Pancreas (tissue), 10 donors: ENCODE measurements around the gene TNRC6B. TPM values are rescaled to one million over a fixed set of nuclear protein-coding genes. Genes with fewer than 3 reads are reported as not detected.

Experiments
- ATAC-seq, 4 donors: fragments of 200-7000 bp; cut with Tn5 transposase; one replicate each; pipeline versions ENCODE4 v1.8.0 to v1.9.1; 2020; ENCODE audit warnings: mild to moderate bottlenecking in 4 of 4, moderate library complexity in 4 of 4
- DNase-seq, 6 donors: peaks; one replicate each; pipeline ENCODE4 v3.0.0-alpha.2; 2020
- FAIRE-seq: peaks from 2 replicates; lab custom pipeline; 2012; peaks lifted over from hg19 to GRCh38; lab: Jason Lieb, UNC
- H3K27ac ChIP-seq, 4 donors: fragments of 200-600 bp; sonication (generic); 1 replicate in 3 of 4; 2 replicates in 1 of 4; pipeline versions ENCODE4 v1.5.0 to v1.8.0; 2020
- H3K27me3 ChIP-seq, 4 donors: fragments of 200-600 bp; one replicate each; pipeline ENCODE4 v1.8.0; 2021
- H3K36me3 ChIP-seq, 3 donors: fragments of 200-600 bp; sonication (generic) in 1 of 3; one replicate each; pipeline versions ENCODE4 v1.5.0 to v1.8.0; 2020 to 2021
- H3K4me1 ChIP-seq, 3 donors: fragments of 200-600 bp; one replicate each; pipeline ENCODE4 v1.8.0; 2021
- H3K4me3 ChIP-seq, 4 donors: fragments of 200-600 bp; sonication (generic) in 2 of 4; one replicate each; pipeline versions ENCODE4 v1.5.0 to v1.8.0; 2020 to 2021
- H3K9me3 ChIP-seq, 4 donors: fragments of 200-600 bp; one replicate each; pipeline ENCODE4 v1.8.0; 2021
- CTCF ChIP-seq, 4 donors: fragments of 200-600 bp; sonication (generic) in 3 of 4; IDR thresholded peaks; one replicate each; pipeline versions ENCODE4 v1.5.0 to v1.8.0; 2021; ENCODE audit warnings: antibody characterized with exemption in 4 of 4
- WGBS, 2 donors: extraction: QIAGEN DNeasy Blood & Tissue Kit; methylation state at CpG; one replicate each; pipeline ENCODE4 v1.1.7; 2013; 5-methylcytosine and 5-hydroxymethylcytosine counted together
- intact Hi-C, 3 donors: fragments of 100-400 bp; cut with DNase I; formaldehyde crosslinking; loops; one replicate each; pipeline versions ENCODE4 v1.11.1 to v1.14.2; 2022
- polyA plus RNA-seq, 2 donors: library from polyadenylated mRNA; stranded (reverse); fragments of 200-250 nt; gene quantifications; one replicate each; pipeline ENCODE4 v1.2.3, GENCODE V29; 2013
- total RNA-seq, 6 donors: library from RNA; stranded (reverse); fragmentation: NEBNext Ultra II Directional in 4 of 6; extraction: Animal tissue kit (Norgen Biotek cat#: 25700) in 4 of 6; gene quantifications; one replicate each; pipeline versions ENCODE4 v1.2.1 to v1.2.4, GENCODE V29; 2021 to 2023
- donor health status: healthy with polysubstance abuse.
- donor health status: DM: no; HTN: no; CAD: no; lungs with moderate emphysema.
- donor health status: DM: no; HTN: no; CAD: no.
- donor health status: control.
- donor health status: control.
- donor health status: Bipolar disorder and iron deficiency.
- donor health status: DM: yes; HTN: yes; CAD: no.
- donor health status: DM: no; HTN: no; CAD: no.
- donor health status: DM: no; HTN: no; CAD: no.
- donor health status: DM: yes; HTN: yes; CAD: no.

TNRC6B gene
- total and polyA plus RNA-seq, 8 donors: 2.2 to 31.3 (median 21.0) TPM

GRCh38 chr22:40347300-40347699 lies 169.6 kb downstream of the TNRC6B start:
- FAIRE-seq (no peak), DNase-seq (no peak), ATAC-seq (no peak)
- H3K27me3 ChIP-seq: no peaks in the 10 kb centered on the region
- no peaks in the 10 kb centered on the region for H3K9me3 ChIP-seq
- H3K4me3 ChIP-seq: peak overlapping the region; percentile 51 to 91 (median 63)
- H3K36me3 ChIP-seq: peaks cover 0 to 14% (median 0%) of the 10 kb centered on the region in 3 donors
- intact Hi-C loops: no loop called here
- H3K27ac ChIP-seq: peak overlapping the region in 2 of 4 donors; percentile 70 to 81
- 10 to 11% methylated on average over 10 of the region's 10 CpGs for WGBS, 2 donors
- no peak for TF ChIP-seq CTCF (IDR thresholded peaks at IDR 0.05)
- H3K4me1 ChIP-seq: peaks cover 0 to 21% (median 10%) of the 10 kb centered on the region in 3 donors

GRCh38 chr22:40348025-40348658 lies 170.4 kb downstream of the TNRC6B start:
- Histone ChIP-seq H3K9me3 (no peaks in the 10 kb centered on the region), H3K27me3 (no peaks in the 10 kb centered on the region), H3K4me1 (peaks cover 0 to 21% (median 10%) of the 10 kb centered on the region in 3 donors), H3K4me3 (peak overlapping the region in 1 of 4 donors; percentile 91), H3K27ac (no peak overlapping the region), H3K36me3 (peaks cover 0 to 14% (median 8%) of the 10 kb centered on the region in 3 donors)
- peak; percentile 19 to 41 (median 36) for TF ChIP-seq CTCF (IDR thresholded peaks at IDR 0.05)
- intact Hi-C loops: no loop called here
- 54 to 65% methylated on average over 10 of the region's 10 CpGs for WGBS, 2 donors
- FAIRE-seq (no peak), DNase-seq (peak in 4 of 6 donors; percentile 38 to 60 (median 43)), ATAC-seq (peak in 3 of 4 donors; percentile 33 to 53 (median 46))

GRCh38 chr22:40352763-40353162 lies 175.0 kb downstream of the TNRC6B start:
- H3K36me3 ChIP-seq: peaks cover 0 to 32% (median 16%) of the 10 kb centered on the region in 3 donors
- DNase-seq: no peak
- WGBS, 2 donors: 72 to 77% methylated on average over 3 of the region's 3 CpGs

GRCh38 chr22:40361100-40361499 lies 183.4 kb downstream of the TNRC6B start:
- 98 to 99% methylated on average over 5 of the region's 5 CpGs for WGBS, 2 donors
- FAIRE-seq (no peak), ATAC-seq (no peak)

More at GRCh38 chr22:40352763-40353162, 175.0 kb downstream of the TNRC6B start:
- Histone ChIP-seq H3K9me3 (no peaks in the 10 kb centered on the region), H3K27me3 (no peaks in the 10 kb centered on the region), H3K4me3 (no peak overlapping the region), H3K27ac (no peak overlapping the region), H3K4me1 (peaks cover 0 to 10% (median 7%) of the 10 kb centered on the region in 3 donors)
- no peak for TF ChIP-seq CTCF (IDR thresholded peaks at IDR 0.05)
- intact Hi-C loops: no loop called here
- ATAC-seq (no peak), FAIRE-seq (no peak)

More at GRCh38 chr22:40361100-40361499, 183.4 kb downstream of the TNRC6B start:
- Histone ChIP-seq H3K4me3 (no peak overlapping the region), H3K27me3 (no peaks in the 10 kb centered on the region), H3K9me3 (no peaks in the 10 kb centered on the region), H3K36me3 (peaks cover 26 to 83% (median 48%) of the 10 kb centered on the region in 3 donors), H3K27ac (no peak overlapping the region), H3K4me1 (no peaks in the 10 kb centered on the region)
- DNase-seq: no peak
- intact Hi-C loops: no loop called here
- TF ChIP-seq CTCF (IDR thresholded peaks at IDR 0.05): no peak
